ENCODE measurements around the gene CHCHD1.

The CHCHD1 gene

GRCh38 chr10:73769396-73769795 lies 12.5 kb upstream of the CHCHD1 start:
- no peak for DNase-seq (ENCODE audit: low read depth)
- no peak overlapping the region for H3K4me3 ChIP-seq (ENCODE audit: low read length)
- TF ChIP-seq CTCF (conservative IDR thresholded peaks at IDR 0.05; ENCODE audit: low read depth, low read length) = no peak

- no peak for DNase-seq (ENCODE audit: low read depth)
- peak overlapping the region; percentile 84 for H3K4me3 ChIP-seq (ENCODE audit: low read length)
- TF ChIP-seq CTCF (conservative IDR thresholded peaks at IDR 0.05; ENCODE audit: low read depth, low read length) = no peak
Observed at GRCh38 chr10:73771722-73772280, 10.0 kb upstream of the CHCHD1 start.

GRCh38 chr10:73772281-73773151 lies 9.3 kb upstream of the CHCHD1 start:
- no peak for TF ChIP-seq CTCF (conservative IDR thresholded peaks at IDR 0.05; ENCODE audit: low read depth, low read length)
- H3K4me3 ChIP-seq (ENCODE audit: low read length) = peak overlapping the region; percentile 84
- DNase-seq (ENCODE audit: low read depth) = no peak

DNA sequence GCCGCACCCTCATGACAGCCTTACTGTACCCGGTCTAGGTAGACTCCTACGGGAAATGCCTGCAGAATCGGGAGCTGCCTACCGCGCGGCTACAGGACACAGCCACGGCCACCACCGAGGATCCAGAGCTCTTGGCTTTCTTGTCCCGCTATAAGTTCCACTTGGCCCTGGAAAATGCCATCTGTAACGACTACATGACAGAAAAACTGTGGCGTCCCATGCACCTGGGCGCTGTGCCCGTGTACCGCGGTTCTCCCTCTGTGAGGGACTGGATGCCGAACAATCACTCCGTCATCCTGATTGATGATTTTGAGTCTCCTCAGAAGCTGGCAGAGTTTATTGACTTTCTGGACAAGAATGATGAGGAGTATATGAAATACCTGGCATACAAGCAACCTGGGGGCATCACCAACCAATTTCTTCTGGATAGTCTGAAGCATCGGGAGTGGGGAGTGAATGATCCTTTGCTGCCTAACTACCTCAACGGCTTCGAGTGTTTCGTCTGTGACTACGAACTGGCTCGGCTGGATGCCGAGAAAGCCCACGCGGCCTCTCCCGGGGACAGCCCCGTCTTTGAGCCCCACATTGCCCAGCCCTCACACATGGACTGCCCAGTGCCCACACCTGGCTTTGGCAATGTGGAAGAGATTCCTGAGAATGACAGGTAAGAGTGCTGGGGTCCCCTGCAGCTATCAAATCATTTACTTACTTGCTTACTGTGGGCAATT lies 8.5 kb upstream of the CHCHD1 start:
- TF ChIP-seq CTCF (conservative IDR thresholded peaks at IDR 0.05; ENCODE audit: low read depth, low read length) = no peak

GRCh38 chr10:73774637-73775036 lies 7.2 kb upstream of the CHCHD1 start:
- no peak for DNase-seq (ENCODE audit: low read depth)
- peak overlapping the region; percentile 84 for H3K4me3 ChIP-seq (ENCODE audit: low read length)
- TF ChIP-seq CTCF (conservative IDR thresholded peaks at IDR 0.05; ENCODE audit: low read depth, low read length) = no peak

More for the DNA sequence above, 8.5 kb upstream of the CHCHD1 start:
- H3K4me3 ChIP-seq (ENCODE audit: low read length) = peak overlapping the region; percentile 84
- DNase-seq (ENCODE audit: low read depth) = no peak

DNA sequence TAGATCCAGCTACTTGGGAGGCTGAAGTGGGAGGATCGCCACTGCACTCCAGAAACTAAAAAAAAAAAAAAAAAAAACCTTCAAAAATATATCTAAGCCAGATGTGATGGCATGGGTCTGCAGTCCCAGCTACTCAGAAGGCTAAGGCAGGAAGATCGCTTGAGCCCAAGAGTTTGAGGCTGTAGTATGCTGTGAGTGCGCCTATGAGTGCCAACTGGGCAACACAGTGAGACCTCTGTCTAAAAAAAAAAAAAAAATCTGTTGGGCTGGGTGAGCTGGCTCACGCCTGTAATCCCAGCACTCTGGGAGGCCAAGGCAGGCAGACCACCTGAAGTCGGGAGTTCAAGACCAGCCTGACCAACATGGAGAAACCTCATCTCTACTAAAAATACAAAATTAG lies 2.8 kb upstream of the CHCHD1 start:
- DNase-seq (ENCODE audit: low read depth) = no peak
- H3K4me3 ChIP-seq (ENCODE audit: low read length) = no peak overlapping the region

More for the DNA sequence above, 2.8 kb upstream of the CHCHD1 start:
- TF ChIP-seq CTCF (conservative IDR thresholded peaks at IDR 0.05; ENCODE audit: low read depth, low read length) = no peak
